Stimulated activated CD8-positive, alpha-beta memory T cell treated with anti-CD3 and anti-CD28 coated beads, Interleukin-4, amount 100 ng/mL, for 4 hours (primary cell): ENCODE data around the gene APBB1IP.
A peak's percentile ranks its signal among the peaks of the same experiment; 100 is the strongest.

Experiments used
- DNase-seq, 2 donors: peaks; one replicate each; pipeline ENCODE4 v3.0.0-alpha.2; 2020; ENCODE audit warnings: low read depth in 2 of 2, low spot score in 1 of 2

APBB1IP gene

GRCh38 chr10:26505491-26505890 is 67.3 kb downstream of the APBB1IP start:
- no peak for DNase-seq

- DNase-seq: no peak
These were observed 68.6 kb downstream of the APBB1IP start for GRCh38 chr10:26506736-26507135.

GRCh38 chr10:26507441-26507840 is 69.3 kb downstream of the APBB1IP start:
- DNase-seq: no peak

GRCh38 chr10:26508016-26508415 is 69.9 kb downstream of the APBB1IP start:
- DNase-seq: no peak

GRCh38 chr10:26509307-26509706 is 71.2 kb downstream of the APBB1IP start:
- no peak for DNase-seq

- no peak for DNase-seq
These were observed 75.0 kb downstream of the APBB1IP start for GRCh38 chr10:26513101-26513500.

- DNase-seq: no peak
These were observed 78.5 kb downstream of the APBB1IP start for GRCh38 chr10:26516540-26517101.

- DNase-seq: no peak
These were observed 79.2 kb downstream of the APBB1IP start for GRCh38 chr10:26517141-26517867.

GRCh38 chr10:26519803-26520202 is 81.7 kb downstream of the APBB1IP start:
- DNase-seq: no peak

GRCh38 chr10:26520575-26520974 is 82.4 kb downstream of the APBB1IP start:
- DNase-seq: no peak

GRCh38 chr10:26524161-26524896 is 86.2 kb downstream of the APBB1IP start:
- DNase-seq: no peak

GRCh38 chr10:26525586-26525985 is 87.4 kb downstream of the APBB1IP start:
- no peak for DNase-seq

GRCh38 chr10:26527018-26527417 is 88.9 kb downstream of the APBB1IP start:
- DNase-seq: peak; percentile 9 to 10

- no peak for DNase-seq
These were observed 89.9 kb downstream of the APBB1IP start for GRCh38 chr10:26528048-26528447.

- no peak for DNase-seq
These were observed 90.7 kb downstream of the APBB1IP start for GRCh38 chr10:26528715-26529393.

GRCh38 chr10:26534384-26534783 is 96.2 kb downstream of the APBB1IP start:
- no peak for DNase-seq

GRCh38 chr10:26540601-26541000 is 102.5 kb downstream of the APBB1IP start:
- DNase-seq: no peak

- no peak for DNase-seq
These were observed 105.6 kb downstream of the APBB1IP start for GRCh38 chr10:26543567-26544306.

- no peak for DNase-seq
These were observed 106.8 kb downstream of the APBB1IP start for GRCh38 chr10:26544932-26545331.

GRCh38 chr10:26550774-26551526 is 112.8 kb downstream of the APBB1IP start:
- no peak for DNase-seq
